Measurements from ENCODE around the gene MACROH2A1.

DNA sequence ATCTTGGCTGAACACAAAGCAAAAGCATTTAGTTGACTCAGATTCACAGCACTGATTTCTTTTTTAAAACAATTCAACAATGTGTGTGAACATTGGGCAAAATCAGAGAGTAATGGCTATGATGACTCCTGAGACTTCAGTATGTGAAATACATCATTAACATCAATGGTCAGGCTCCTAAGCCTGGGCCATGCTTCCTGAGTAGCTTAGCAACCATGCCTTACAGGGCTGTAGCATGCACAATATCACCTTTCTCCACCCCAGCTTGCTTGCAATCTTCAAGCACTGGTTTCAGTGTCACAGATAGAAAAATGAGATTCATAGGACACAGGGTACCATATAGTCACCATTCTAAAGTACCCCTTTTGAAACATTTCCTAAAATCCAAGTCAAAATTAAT, 41.3 kb downstream of the MACROH2A1 start:
- TF ChIP-seq, protein P1, sequence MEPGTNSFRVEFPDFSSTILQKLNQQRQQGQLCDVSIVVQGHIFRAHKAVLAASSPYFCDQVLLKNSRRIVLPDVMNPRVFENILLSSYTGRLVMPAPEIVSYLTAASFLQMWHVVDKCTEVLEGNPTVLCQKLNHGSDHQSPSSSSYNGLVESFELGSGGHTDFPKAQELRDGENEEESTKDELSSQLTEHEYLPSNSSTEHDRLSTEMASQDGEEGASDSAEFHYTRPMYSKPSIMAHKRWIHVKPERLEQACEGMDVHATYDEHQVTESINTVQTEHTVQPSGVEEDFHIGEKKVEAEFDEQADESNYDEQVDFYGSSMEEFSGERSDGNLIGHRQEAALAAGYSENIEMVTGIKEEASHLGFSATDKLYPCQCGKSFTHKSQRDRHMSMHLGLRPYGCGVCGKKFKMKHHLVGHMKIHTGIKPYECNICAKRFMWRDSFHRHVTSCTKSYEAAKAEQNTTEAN (CRISPR knock-in tag; IDR thresholded peaks at IDR 0.05) = no peak
- TF ChIP-seq, protein P2, sequence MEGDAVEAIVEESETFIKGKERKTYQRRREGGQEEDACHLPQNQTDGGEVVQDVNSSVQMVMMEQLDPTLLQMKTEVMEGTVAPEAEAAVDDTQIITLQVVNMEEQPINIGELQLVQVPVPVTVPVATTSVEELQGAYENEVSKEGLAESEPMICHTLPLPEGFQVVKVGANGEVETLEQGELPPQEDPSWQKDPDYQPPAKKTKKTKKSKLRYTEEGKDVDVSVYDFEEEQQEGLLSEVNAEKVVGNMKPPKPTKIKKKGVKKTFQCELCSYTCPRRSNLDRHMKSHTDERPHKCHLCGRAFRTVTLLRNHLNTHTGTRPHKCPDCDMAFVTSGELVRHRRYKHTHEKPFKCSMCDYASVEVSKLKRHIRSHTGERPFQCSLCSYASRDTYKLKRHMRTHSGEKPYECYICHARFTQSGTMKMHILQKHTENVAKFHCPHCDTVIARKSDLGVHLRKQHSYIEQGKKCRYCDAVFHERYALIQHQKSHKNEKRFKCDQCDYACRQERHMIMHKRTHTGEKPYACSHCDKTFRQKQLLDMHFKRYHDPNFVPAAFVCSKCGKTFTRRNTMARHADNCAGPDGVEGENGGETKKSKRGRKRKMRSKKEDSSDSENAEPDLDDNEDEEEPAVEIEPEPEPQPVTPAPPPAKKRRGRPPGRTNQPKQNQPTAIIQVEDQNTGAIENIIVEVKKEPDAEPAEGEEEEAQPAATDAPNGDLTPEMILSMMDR (IDR thresholded peaks at IDR 0.05) = no peak
- TF ChIP-seq, protein P3, sequence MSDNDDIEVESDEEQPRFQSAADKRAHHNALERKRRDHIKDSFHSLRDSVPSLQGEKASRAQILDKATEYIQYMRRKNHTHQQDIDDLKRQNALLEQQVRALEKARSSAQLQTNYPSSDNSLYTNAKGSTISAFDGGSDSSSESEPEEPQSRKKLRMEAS (CRISPR knock-in tag; IDR thresholded peaks at IDR 0.05) = no peak
